HPDE6-E6E7 (cell line): ENCODE measurements around the gene DENND4C.
"Not testable (repeated sequence)": the region's sequence is repeated elsewhere in the genome, so short reads cannot be mapped to it uniquely, and the experiment has no call there.

Experiments
- DNase-seq: peaks from one replicate; pipeline ENCODE4 v3.0.0; 2011; ENCODE audit warnings: missing footprints; ENCODE audit errors: extremely low spot score

The DENND4C gene

DNA sequence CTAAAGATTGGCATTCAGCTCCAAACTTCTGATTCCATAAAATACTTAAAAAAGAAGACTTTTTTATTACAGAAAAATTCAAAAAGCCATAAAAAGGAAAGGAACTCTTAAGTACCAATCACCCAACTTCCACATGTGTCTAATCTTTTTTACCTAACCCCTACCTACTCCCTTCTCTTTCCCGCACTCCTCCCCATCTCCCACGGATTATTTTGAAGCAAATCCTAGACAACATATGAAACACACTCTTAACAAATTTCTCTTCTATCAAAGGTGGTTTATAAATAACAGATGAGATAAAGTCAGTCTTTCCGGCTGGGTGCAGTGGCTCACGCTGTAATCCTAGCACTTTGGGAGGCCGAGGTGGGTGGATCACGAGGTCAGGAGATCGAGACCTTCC is 5.9 kb upstream of the DENND4C start:
- no peak for DNase-seq

- DNase-seq = peak; percentile 51
Measured at GRCh38 chr9:19229595-19230354, 718 bp upstream of the DENND4C start.

DNA sequence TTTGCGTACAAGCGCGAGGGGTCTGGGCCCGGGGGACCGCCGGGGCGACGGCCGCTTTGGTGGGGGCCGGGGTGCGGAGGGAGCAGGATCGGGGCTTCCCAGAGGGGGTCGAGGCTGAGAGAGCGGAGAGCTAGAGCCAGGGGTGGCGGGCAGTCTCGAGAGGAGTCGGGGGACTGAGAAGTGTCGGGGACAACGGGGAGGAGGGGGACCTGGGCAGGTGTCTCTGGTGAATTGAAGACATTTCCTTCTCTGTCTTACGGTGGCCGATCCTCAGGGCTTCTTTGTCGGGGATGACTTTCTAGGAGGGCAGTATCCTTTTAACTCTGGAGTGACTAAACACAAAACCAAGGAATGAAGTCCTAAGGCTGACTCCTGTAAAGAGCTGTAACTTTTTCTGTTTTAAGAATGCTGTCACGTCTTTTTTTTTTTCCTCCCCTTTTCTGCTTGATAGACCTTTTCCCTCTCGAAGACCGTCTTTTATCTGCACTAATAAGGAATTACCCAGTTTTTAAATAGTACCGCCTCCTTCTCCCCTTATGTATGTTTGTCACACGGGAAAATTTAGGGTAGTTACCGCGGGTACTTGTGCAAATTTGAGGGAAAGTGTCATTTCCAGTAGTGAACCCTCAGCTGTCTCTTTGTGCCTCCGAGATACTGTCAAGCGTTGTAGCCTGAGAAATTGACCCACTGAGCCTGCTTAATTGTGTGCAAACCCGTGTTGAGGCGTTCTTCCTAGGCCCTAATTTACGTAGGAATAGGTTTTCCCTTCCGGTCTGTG is 822 bp downstream of the DENND4C start:
- DNase-seq = peak; percentile 9

- DNase-seq = no peak
Measured at GRCh38 chr9:19231904-19232822, 1.7 kb downstream of the DENND4C start.

DNA sequence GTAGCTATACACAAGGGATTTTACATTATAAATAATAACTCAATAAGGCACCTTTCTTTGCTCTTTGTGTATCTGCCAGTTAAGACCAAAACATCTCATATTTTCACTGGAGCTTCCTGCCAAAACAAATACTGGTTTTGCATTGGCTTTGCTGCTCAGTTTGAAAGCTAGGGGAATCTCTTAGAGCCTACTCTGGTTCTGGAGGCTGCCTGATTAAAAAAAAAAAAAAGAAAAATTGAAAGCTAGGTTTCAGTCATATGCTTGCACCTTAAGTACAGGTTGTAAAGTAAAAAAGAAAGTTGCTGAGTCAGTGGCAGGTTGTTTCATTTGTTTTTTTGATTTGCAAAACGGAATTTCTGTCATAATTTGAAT is 2.3 kb downstream of the DENND4C start:
- no peak for DNase-seq

DNA sequence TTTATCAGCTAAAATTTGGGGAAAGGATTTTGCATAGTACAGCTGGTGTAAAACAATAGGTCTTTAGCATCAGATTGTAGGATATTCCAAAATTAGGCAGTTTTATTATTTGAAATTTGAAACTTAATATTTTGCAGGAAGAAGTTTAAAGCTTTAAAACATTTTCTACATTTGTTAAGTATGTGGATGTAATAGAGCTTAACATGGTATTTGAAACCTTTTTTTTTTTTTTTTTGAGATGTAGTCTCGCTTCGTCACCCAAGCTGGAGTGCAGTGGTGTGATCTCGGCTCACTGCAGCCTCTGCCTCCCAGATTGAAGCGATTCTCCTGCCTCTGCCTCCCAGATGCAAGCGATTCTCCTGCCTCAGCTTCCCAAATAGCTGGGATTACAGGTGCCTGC is 2.9 kb downstream of the DENND4C start:
- DNase-seq = no peak

GRCh38 chr9:19239955-19240354 is 9.5 kb downstream of the DENND4C start:
- DNase-seq = no peak

- no peak for DNase-seq
Measured at GRCh38 chr9:19241728-19242127, 11.2 kb downstream of the DENND4C start.

- no peak for DNase-seq
Measured at GRCh38 chr9:19243366-19244033, 13.0 kb downstream of the DENND4C start.

GRCh38 chr9:19246891-19247290 is 16.4 kb downstream of the DENND4C start:
- no peak for DNase-seq

DNA sequence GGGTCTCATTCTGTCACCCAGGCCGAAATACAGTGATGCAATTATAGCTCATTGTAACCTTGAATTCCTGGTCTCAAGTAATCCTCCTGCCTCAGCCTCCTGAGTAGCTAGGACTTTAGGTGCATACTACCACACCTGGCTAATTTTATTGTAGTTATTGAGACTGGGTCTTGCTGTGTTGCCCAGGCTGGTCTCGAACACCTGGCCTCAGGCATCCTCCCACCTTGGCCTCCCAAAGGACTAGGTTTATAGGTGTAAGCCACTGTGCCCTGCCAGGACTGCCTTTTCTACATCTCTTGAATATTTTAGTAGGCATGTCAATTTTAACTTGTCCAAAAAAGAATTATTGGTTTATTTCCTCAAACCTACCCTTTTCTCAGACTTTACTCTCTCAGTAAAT is 16.9 kb downstream of the DENND4C start:
- DNase-seq = no peak

GRCh38 chr9:19250346-19250745 is 19.9 kb downstream of the DENND4C start:
- DNase-seq = not testable (repeated sequence)

- not testable (repeated sequence) for DNase-seq
Measured at GRCh38 chr9:19251203-19251602, 20.7 kb downstream of the DENND4C start.

GRCh38 chr9:19251622-19252021 is 21.1 kb downstream of the DENND4C start:
- not testable (repeated sequence) for DNase-seq

DNA sequence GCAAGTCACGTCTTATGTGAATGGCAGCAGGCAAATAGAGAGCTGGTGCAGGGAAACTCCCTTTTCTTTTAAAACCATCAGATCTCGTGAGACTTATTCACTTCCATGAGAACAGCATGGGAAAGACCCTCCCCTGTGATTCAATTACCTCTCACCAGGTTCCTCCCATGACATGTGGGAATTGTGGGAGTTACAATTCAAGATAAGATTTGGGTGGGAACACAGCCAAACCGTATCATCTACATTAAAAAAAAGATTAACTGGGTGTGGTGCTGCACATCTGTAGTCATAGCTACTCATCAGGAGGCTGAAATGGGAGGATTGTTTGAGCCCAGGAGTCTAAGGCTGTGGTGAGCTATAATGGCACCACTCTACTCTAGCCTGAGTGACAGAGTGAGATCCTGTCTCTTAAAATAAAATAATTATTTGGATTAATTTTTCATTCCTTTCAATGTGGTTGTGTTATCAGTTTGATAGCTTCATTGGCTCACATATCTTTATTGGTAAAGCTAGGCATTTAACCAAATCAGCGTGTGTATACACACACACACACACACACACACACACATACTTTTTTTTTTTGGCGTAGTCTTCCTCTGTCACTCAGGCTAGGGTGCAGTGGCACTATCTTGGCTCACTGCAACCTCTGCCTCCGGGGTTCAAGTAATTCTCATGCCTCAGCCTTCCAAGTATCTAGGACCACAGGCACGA is 21.8 kb downstream of the DENND4C start:
- DNase-seq = no peak

- DNase-seq = no peak
Measured at GRCh38 chr9:19252885-19253219, 22.4 kb downstream of the DENND4C start.

- no peak for DNase-seq
Measured at GRCh38 chr9:19255112-19255511, 24.6 kb downstream of the DENND4C start.

- DNase-seq = no peak
Measured at GRCh38 chr9:19255821-19256220, 25.3 kb downstream of the DENND4C start.

GRCh38 chr9:19259665-19260255 is 29.3 kb downstream of the DENND4C start:
- DNase-seq = not testable (repeated sequence)

DNA sequence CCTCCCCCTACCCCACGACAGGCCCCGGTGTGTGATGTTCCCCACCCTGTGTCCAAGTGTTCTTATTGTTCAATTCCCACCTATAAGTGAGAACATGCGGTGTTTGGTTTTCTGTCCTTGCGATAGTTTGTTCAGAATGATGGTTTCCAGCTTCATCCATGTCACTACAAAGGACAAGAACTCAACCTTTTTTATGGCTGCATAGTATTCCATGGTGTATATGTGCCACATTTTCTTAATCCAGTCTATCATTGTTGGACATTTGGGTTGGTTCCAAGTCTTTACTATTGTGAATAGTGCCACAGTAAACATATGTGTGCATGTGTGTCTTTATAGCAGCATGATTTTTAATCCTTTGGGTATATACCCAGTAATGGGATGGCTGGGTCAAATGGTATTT is 35.1 kb downstream of the DENND4C start:
- DNase-seq = not testable (repeated sequence)
